Erythroblast (primary cell): ENCODE results near the gene SLIT1.

Source experiments
- GATA1 ChIP-seq: IDR thresholded peaks from 2 replicates; pipeline ENCODE4 v1.6.1; 2011; ENCODE audit warnings: low read depth, mild to moderate bottlenecking, control low read depth, low read length, moderate library complexity
- POLR2A ChIP-seq: IDR thresholded peaks from 2 replicates; pipeline ENCODE4 v1.6.1; 2011; ENCODE audit warnings: mild to moderate bottlenecking, low read length

GRCh38 chr10:96959733-96960132, 226.0 kb downstream of the SLIT1 start:
- TF ChIP-seq POLR2A: no peak
- TF ChIP-seq GATA1: no peak
